Measurements from ENCODE around the gene PHPT1. TPM values are rescaled to one million over a fixed set of nuclear protein-coding genes. Genes with fewer than 3 reads are reported as not detected.

PHPT1 gene
- total and polyA plus RNA-seq, 2 of the 8 experiments (the other 6 are each of a cell fraction or from before 2014, with no cell fraction given): 109 to 226 TPM

DNA sequence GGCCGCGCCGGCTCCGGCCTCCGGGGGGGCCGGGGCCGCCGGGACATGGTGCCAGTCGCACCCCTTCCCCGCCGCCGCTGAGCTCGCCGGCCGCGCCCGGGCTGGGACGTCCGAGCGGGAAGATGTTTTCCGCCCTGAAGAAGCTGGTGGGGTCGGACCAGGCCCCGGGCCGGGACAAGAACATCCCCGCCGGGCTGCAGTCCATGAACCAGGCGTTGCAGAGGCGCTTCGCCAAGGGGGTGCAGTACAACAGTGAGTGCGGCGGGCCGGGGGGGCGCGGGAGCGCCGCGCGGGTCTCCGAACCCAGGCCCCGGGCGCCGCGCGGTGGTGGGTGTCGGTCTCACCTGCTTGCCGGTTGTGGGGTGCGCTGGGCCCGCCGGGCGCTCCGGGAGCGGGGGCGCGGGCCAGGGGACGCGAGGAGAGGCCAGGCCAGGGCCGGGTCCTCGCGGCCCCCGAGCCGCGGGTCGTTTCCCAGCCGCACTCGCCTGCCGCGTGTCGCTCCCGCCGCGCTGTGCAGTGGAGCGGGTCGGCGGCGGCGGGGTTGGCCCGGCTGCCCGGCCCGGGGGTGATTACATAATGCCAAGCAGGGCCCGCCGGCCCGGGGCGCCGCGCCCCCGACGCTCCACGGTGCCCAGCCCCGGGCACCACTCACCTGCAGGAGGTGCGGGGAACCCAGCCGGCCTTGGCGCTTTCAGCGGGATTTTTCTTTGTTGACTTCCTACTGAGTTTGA lies 41.0 kb upstream of the PHPT1 start:
- POLR2A ChIA-PET (ENCODE audit: partially characterized antibody): interaction anchor here (0.8 to 7.8 kb wide), 14 partner anchors 8 to 266 kb away, joined by 3 to 96 read pairs (median 4); partner anchors contain the start of gene AJM1
- CTCF ChIA-PET (ENCODE audit: partially characterized antibody): interaction anchor here (0.9 to 3.3 kb wide), 6 partner anchors 12 to 238 kb away, joined by 3 to 16 read pairs (median 4); no protein-coding TSS in a partner anchor
- peaks cover 9% of the 10 kb centered on the region; the same call in 1 of the 2 replicates for H3K23me2 ChIP-seq (ENCODE audit: low read depth, low read length)

More for the DNA sequence above, 41.0 kb upstream of the PHPT1 start:
- Histone ChIP-seq H3K27ac (ENCODE audit: low read depth, low read length) (peak overlapping the region; percentile 86; the same call in 1 of the 2 replicates), H2BK15ac (ENCODE audit: low read length) (no peak overlapping the region), H2AK5ac (ENCODE audit: low read depth, low read length) (no peak overlapping the region), H3K27me3 (replicated peaks in 1 of 4; ENCODE audit: control insufficient read depth in 3 of 4, extremely low read depth in 1 of 4, insufficient read depth in 3 of 4, low read length in 3 of 4) (peaks cover 0 to 16% (median 6%) of the 10 kb centered on the region in 4 experiments; a peak in 2 of 7 replicates), H2BK20ac (ENCODE audit: low read length) (no peak overlapping the region), H3K9ac (replicated peaks in 1 of 4; ENCODE audit: extremely low read depth in 1 of 4, low read depth in 3 of 4, low read length in 3 of 4) (peak overlapping the region; percentile 78 to 92 (median 88)), H2AFZ (ENCODE audit: low read length) (no peak overlapping the region), H3K36me3 (ENCODE audit: control insufficient read depth in 2 of 4, insufficient read depth in 4 of 4, low read length in 3 of 4) (peaks cover 2 to 16% (median 7%) of the 10 kb centered on the region in 4 experiments; a peak in 6 of 8 replicates), H3K79me2 (ENCODE audit: control insufficient read depth in 1 of 2, insufficient read depth in 2 of 2, low read length in 2 of 2) (peaks cover 5 to 41% of the 10 kb centered on the region in 2 experiments), H4K20me1 (replicated peaks in 1 of 2; ENCODE audit: control insufficient read depth in 1 of 2, insufficient read depth in 2 of 2, low read length in 2 of 2) (peaks cover 7 to 17% of the 10 kb centered on the region in 2 experiments), H2BK5ac (ENCODE audit: low read depth, low read length) (no peak overlapping the region), H3K23ac (ENCODE audit: insufficient read length) (no peak overlapping the region), H2BK120ac (replicated peaks; ENCODE audit: low read depth, low read length) (no peak overlapping the region), H4K8ac (ENCODE audit: extremely low read depth, insufficient read depth, low read length) (peak overlapping the region; percentile 83), H3K18ac (ENCODE audit: extremely low read depth, low read length) (peak overlapping the region; percentile 78; the same call in 1 of the 2 replicates), H2BK12ac (ENCODE audit: low read depth, low read length) (no peak overlapping the region), H3K79me1 (ENCODE audit: low read depth, low read length) (peaks cover 4% of the 10 kb centered on the region), H3K4me2 (ENCODE audit: insufficient read depth in 1 of 2, low read depth in 2 of 2, low read length in 2 of 2) (peak overlapping the region; percentile 68 to 84), H4K91ac (replicated peaks; ENCODE audit: insufficient read length, low read length) (no peak overlapping the region), H4K5ac (ENCODE audit: insufficient read length, low read depth, low read length) (peak overlapping the region; percentile 79), H3K4me1 (replicated peaks in 1 of 4; ENCODE audit: control insufficient read depth in 3 of 4, insufficient read depth in 4 of 4, low read length in 3 of 4) (peaks cover 0 to 10% (median 7%) of the 10 kb centered on the region in 4 experiments; a peak in 6 of 7 replicates), H3K14ac (ENCODE audit: insufficient read length) (no peak overlapping the region), H3K4ac (replicated peaks; ENCODE audit: insufficient read length, low read depth, low read length) (no peak overlapping the region), H3K56ac (replicated peaks; ENCODE audit: insufficient read length, low read depth, low read length) (peak overlapping the region; percentile 82), H3K9me3 (ENCODE audit: insufficient read depth in 2 of 2, low read depth in 1 of 2, low read length in 1 of 2) (no peaks in the 10 kb centered on the region), H3K4me3 (ENCODE audit: extremely low read depth in 1 of 4, insufficient read depth in 2 of 4, low read depth in 3 of 4, low read length in 4 of 4) (peak overlapping the region; percentile 88 to 100 (median 94))
- peak in 1 of 2 experiments; percentile 64 for DNase-seq (ENCODE audit: low read depth in 1 of 2, low spot score in 2 of 2)
- TF ChIP-seq SP1 (IDR thresholded peaks at IDR 0.05; ENCODE audit: low read depth, low read length): no peak
- peak; percentile 54 for TF ChIP-seq PHF8 (conservative IDR thresholded peaks at IDR 0.05; ENCODE audit: low read depth, low read length)
- TF ChIP-seq TAF1 (IDR thresholded peaks at IDR 0.05; ENCODE audit: low read depth, low read length): 0 out of 2 replicates have a peak, but pooled peaks have one; percentile 48
- 0 out of 2 replicates have a peak, but pooled peaks have one; percentile 53 for TF ChIP-seq RBBP5 (IDR thresholded peaks at IDR 0.05; ENCODE audit: borderline replicate concordance, low read depth, low read length)
- TF ChIP-seq E2F6 (IDR thresholded peaks at IDR 0.05): 0 out of 2 replicates have a peak, but pooled peaks have one; percentile 11
- no peak for TF ChIP-seq SUZ12 (IDR thresholded peaks at IDR 0.05; ENCODE audit: low read length)
- FAIRE-seq: no peak
- 1% methylated on average over 68 of the region's 93 CpGs; no CpG with 5 or more reads in 1 of the 2 experiments for WGBS, 2 experiments (ENCODE audit: extremely low coverage in 1 of 2, insufficient coverage in 1 of 2, insufficient read length in 1 of 2, insufficient replicate concordance in 2 of 2, low coverage in 1 of 2, low lambda C conversion rate in 2 of 2, missing lambda C conversion rate in 1 of 2)
